Raji (cell line): ENCODE results near the gene ARX.

Source experiments
- POLR2A ChIP-seq: IDR thresholded peaks from 2 replicates; pipeline ENCODE4 v1.6.1; 2011; ENCODE audit warnings: low read depth, low read length, control low read depth; ENCODE audit not compliant: insufficient read depth

The ARX gene

DNA sequence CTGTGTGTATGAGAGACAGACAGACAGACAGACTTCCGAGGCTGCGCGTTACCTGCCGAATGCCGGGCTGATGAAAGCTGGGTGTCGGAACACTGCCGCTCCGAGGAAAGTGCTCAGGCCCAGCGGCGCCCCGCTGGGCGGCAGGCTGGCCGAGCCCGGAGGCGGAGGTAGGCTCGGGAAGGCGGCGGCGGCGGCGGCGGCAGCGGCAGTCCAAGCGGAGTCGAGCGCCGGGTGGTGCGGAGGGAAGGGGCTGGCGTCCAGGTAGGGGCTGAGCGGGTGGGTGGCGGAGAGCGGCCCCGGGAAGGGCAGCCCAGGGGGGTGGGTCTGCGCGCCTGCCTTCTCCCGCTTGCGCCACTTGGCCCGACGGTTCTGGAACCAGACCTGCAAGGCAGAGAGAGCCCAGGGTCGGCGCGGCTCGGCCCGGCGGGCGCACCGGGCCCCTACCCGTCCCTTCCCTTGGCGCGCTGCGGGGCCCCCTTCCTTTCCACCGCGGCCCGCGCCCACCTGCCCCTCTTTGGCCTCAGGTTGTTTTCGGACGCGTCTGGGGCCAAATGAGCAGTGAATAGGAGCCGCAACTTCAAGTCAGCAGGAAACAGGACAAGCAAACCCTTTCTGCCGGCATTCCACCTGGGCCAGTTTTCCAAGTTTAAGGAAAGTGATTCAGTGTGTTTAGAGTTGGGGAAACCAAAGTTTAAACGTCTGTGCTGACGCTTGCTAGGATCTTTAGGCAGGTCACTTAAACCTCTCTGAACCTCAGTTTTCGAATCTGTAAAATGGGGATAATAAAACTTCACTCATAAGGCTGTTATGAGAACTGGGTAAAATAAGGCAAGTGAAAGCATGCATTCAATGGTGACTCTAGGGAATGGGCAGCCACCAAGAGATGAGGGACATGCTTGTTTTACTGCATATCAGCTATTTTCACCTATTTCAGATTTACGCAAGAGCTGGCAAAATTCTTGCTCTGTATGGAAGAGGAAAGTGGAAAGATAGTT lies 8.4 kb downstream of the ARX start:
- no peak for TF ChIP-seq POLR2A

DNA sequence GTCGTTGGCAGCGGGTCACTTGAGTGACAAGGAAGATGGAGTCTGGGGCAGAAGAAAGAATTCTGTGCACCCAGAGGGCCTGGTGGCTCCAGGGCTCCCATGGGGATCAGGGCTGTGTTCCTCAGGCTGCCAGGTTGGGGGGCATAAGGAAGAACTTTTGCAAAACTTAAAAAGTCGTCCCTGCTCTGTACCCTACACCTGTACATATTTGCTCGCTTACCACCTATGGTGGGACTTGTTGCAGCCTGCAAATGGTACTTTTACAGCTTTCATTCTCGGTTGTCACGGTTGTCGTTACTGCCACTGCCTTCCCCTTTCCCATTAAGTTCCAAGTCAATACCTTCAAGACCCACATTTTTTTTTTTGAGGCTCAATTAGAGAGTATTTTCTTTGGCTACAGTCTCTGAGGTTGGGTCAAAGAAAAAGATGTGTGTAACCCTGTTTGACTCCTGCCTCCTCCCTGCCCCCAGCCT lies 9.1 kb downstream of the ARX start:
- no peak for TF ChIP-seq POLR2A

DNA sequence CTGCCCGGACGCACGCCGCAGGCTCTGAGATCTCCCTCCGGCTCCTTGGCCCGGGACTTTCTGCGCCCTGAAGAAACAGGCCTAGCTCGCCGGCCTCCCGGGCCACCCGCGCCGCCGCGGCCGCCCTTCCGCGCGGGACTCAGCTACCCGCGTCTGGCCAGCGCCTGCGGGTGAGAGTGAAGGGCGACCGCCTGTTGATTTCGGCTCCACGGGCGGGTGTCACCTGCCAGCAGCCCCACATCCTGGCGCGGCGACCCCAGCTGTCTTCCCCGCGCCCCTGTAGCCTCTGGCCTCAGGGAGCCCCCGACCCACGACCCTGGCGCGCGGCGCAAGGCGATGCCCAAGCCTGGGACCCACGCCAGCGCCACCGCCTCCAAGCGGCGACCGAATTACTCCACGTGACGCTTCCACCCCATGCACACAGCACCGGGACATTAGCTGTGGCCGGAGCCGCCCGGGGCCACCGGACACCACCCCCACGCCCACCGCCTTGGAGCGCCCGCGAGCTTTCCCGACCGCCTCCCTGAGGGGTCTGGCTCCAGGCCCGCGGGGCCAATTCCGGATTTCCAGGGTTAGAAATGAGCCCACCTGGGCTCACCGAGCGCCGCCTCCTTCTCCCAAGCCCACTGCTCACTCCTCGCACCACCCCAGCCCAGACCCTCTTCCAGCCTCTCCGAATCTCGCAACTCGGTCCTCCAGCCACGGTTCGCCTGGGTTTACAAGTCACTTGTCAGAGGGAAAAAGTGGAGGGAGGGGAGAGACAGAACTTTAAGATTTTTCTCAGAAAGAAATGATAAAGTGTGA lies 10.2 kb downstream of the ARX start:
- TF ChIP-seq POLR2A = no peak

DNA sequence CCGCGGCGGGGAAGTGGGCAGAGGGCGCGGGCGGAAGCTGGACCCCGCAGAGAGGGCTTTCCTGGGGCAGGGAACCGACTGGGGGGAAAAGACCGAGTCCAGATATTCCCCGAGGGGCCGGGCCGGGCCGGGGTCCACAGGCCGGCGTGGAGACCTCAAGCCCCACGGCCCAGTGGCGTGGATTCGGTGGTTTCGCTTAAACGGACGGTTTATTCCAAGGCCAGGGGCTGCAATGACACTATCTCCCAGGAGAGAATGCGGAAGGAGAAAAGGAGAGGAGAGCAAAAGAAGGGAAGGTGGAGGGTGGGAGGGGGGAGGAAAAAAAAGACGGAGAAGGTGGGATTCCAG lies 10.8 kb downstream of the ARX start:
- TF ChIP-seq POLR2A = no peak

DNA sequence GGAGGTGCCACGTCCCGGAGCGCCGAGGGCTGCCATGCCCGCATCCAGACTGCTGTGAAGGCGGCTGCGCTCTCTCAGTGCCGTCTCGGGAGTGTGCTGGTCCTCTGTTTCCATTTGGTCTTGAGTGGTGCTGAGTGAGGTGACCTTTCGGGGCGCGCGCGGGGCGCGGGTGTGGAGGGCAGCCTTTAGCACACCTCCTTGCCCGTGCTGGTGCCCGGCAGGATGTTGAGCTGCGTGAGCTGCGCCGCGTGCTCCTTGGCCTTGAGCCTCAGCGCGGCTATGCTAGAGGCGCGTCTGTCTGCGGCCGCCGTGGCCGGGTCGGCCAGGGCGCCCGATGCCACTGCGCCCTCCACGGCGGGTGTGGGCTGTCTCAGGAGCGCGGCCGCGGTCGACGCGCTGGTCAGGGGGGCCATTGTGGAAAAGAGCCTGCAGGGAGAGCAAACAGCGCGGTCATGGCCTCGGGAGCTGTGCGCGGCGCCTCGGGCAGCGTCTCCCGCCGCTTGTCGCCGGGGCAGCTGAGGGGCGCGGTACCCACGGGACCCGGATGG lies 11.2 kb downstream of the ARX start:
- no peak for TF ChIP-seq POLR2A

DNA sequence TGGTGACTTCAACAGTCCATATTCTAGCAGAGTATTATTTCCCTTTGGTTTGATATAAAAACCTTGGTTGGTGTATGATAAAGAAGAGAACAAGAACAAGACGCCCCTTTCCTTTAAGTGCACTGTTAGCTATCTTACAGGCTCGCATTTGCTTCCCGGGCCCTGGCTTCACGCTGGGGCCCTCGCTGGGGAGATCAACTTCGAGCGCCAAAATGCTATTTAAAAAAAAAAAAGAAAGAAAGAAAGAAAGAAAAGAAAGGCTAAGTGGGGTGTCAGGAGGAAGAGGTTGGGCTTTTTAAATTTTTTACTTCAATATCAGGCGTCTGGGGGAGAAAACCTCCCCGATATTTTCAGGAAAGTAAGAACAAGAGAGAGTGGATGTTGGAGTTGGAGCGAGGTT lies 11.7 kb downstream of the ARX start:
- no peak for TF ChIP-seq POLR2A

DNA sequence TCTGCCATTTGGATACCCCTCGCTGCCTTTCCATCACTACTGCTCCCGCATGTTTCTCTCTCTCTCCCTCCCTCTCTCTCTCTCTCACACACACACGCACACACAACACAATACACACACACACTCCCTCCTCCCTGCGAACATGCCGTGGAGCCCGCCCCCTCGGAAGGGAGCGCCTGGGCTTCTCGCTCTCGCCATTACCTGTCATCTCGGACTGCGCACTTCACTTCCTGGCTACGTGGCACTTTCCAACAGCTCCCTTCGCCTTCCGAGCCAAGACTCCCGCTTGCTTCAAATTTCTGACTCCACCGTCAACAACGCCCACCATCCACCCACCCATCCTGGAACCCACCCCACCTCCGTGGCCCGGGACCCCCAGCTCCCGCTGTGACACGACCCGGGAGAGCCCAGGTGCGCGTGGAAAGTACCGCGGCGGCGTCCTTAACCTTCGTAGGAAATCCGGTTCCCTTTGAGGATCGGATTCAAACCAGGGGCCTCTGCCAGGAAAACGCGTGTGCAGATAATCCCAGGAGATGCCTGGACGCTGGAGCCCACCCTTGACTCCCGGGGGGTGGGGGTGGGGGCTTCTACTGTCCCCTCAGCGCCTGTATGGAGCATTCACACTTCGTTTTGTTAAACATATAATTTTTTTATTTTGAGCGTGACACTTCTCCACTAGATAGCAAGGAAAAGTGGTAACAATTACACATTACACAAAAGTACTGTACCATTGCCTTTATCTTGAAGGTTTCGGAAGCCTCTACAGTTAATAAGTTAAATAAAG lies 12.5 kb downstream of the ARX start:
- TF ChIP-seq POLR2A = no peak

DNA sequence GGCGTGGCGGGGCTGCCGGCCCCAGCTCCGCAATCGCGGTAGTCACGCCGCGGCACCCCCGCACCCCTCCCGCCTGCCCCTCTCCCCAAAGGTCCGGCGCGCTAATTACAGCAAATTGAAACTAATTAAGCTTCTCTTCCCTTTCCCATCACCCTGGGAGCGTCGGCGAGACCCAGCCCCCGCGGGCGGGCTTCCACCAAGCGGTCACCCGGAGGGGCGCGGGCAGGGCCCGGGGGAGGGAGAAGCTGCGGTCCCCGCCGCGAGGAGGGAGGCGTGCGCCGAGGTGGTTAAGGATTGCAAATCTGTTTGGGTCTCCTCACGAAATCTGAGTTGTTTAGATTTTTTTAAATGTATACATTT lies 13.1 kb downstream of the ARX start:
- no peak for TF ChIP-seq POLR2A

DNA sequence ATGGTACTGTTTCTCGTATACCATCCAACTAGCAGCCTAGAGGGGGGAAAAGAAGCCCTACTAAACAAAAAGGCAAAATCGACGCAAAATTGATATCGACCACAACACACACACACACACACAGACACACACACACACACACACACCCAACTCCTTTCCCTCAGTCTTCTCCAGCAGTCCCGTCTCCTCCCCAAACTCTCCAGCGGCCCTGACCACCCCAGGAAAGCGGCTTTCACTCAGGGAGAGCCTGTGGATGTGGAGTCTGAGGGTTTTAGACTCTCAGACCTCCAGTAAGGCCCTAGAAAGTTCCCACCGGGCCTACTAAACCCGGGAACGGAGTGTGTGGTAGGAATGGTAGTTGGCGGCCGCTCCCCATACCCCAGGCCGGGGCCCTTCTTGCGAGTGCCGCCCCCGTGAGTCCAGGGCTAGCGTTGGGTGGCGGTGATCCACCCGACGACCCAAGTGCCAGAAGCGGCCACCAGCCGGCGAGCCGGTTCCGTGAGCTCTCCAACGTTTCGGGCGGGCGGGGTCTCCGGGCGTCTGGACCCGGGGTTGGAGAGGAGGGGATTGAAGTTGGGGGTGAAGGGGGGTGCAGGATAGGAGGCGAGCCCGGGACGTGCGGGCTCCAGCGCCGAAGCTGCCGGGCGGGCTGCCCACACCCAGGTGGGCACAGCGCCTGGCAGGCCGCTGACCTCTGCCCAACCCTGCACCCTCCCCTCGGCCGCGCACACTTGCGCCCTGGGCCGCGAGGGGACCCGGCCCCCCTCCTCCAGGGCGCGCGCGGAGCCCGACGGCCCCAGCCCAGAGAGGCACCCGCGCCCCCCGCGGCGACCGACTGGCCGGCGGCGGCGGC lies 13.7 kb downstream of the ARX start:
- no peak for TF ChIP-seq POLR2A

DNA sequence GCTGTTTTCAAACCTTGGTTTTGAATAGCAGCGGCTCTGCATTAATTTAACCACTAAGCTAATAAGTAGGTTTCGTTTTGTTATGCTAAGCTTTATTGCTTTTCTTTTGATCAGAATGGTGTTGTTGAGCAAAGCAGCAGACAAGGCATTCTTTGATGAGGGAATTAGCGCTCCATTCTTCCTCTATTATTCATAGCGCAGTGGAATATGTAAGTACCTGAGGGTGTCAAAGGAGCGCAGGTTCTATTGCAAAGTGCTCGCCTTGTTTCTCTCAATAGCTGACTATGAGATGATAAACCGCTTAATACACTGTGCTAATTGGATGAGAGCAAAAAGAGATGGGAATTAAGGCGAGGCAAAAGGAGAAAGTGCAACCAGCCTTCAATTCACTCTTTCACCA lies 16.3 kb downstream of the ARX start:
- no peak for TF ChIP-seq POLR2A

DNA sequence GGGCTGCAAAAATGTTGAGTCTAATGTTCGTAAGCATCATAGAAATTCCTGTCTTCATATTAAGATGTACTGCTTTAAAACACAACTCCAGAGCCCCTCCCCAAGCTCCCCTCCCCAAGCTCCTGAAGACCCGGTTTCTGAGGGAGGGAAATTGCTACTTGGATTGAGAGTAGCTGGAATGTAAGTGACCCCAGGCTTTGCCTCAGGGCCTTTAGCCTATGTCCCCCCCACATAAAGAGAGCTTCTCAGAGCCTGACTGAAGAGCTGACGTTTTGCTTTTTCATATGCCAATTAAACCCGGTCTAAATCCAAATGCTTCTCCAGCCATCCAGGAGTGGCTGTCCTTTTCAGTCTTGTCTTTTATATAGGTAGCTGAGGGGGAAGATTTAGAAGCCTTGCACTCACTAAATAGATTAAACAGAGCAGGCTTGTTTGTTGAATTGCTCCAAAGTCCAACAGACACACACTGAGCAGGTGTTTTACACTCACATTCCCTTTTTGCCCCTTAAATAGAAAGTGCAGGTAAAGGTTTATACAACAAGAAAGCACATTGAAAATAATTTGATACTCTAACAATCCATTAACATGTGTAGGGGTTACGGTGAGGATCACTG lies 19.6 kb downstream of the ARX start:
- TF ChIP-seq POLR2A = no peak

DNA sequence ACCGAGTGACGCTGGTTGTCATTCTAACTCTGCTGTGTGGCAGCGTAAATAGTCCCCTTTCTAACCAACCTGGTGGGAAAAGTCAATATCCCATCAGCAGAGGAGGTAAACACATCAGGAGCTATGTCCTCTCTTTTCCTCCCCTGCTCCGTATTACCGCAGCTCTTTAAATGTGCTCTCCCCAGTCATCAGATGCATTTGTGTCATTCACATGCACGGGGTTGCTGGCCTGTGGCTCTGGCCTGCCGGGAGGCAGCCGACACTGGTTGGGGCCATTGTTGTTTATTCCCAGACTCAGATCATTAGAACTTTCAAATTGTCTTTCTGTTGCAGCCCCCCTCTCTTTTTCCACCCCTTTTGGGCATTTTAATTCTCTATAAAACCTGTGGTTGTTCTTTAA lies 21.9 kb downstream of the ARX start:
- TF ChIP-seq POLR2A = no peak

DNA sequence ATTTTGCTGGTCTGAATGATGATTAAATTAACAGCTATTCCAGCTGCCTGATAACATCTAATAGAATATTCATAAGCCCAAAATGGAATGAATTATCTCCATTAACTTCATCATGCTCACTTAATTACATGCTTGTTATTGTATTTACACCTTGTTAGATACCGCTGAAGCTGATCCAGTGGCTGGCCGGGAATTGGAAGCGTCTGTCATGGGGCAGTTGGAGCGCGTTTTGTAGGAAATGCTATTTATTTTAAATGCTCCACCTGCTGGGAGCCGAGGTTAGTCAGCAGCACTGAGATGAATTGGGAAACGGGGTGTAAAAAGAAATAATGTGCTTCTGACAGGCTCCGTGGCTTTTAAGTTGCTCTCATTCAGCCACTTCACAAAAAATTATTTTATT lies 25.2 kb downstream of the ARX start:
- no peak for TF ChIP-seq POLR2A

DNA sequence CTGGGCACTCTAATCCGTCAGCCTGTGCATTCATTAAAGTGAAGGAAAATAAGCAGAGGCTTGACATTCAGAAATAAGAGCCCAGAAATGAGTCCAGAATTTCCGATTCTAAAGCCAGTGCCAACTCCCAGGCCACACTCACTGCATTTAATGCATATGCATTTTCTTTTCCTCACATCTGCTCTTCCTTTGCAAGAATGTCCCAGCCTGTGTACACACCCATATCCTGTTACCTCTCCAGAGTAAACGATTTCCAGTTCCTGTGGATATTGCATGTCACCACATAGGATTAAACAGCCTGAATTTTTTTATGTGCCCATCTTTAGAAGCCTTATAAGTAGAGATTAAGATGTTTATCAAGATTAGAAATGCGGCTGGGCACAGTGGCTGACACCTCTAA lies 27.5 kb downstream of the ARX start:
- no peak for TF ChIP-seq POLR2A
